Psoas muscle (tissue), 8 donors: ENCODE data around the gene ADAP1. TPM values are rescaled to one million over a fixed set of nuclear protein-coding genes. Genes with fewer than 3 reads are reported as not detected.

Experiments used
- ATAC-seq, 4 donors: fragments of 200-7000 bp; cut with Tn5 transposase; one replicate each; pipeline ENCODE4 v1.9.1; 2020; ENCODE audit warnings: moderate library complexity in 3 of 4, mild to moderate bottlenecking in 2 of 4
- DNase-seq, 2 donors: peaks; one replicate each; pipeline ENCODE4 v3.0.0-alpha.2; 2020
- H3K27ac ChIP-seq: fragments of 200-600 bp; one replicate; pipeline ENCODE4 v1.8.0; 2022
- H3K27me3 ChIP-seq, 3 donors: fragments of 200-600 bp in 1 of 3; one replicate each; pipeline versions ENCODE4 v1.6.1 to v1.8.0; 2013 to 2022; ENCODE audit warnings: low read length in 2 of 3, mild to moderate bottlenecking in 2 of 3, moderate library complexity in 1 of 3; ENCODE audit not compliant: insufficient read depth in 3 of 3
- H3K36me3 ChIP-seq, 2 donors: fragments of 200-600 bp in 1 of 2; one replicate each; pipeline versions ENCODE4 v1.6.1 to v1.8.0; 2013 to 2022; ENCODE audit warnings: low read depth in 1 of 2, mild to moderate bottlenecking in 1 of 2, moderate library complexity in 1 of 2; ENCODE audit not compliant: insufficient read depth in 1 of 2
- H3K4me1 ChIP-seq: fragments of 200-600 bp; one replicate; pipeline ENCODE4 v1.8.0; 2022
- H3K4me3 ChIP-seq: fragments of 200-600 bp; one replicate; pipeline ENCODE4 v1.8.0; 2022; ENCODE audit warnings: mild to moderate bottlenecking
- H3K9me3 ChIP-seq: fragments of 200-600 bp; one replicate; pipeline ENCODE4 v1.8.0; 2022
- CTCF ChIP-seq: fragments of 200-600 bp; IDR thresholded peaks from one replicate; pipeline ENCODE4 v1.8.0; 2022; ENCODE audit warnings: antibody characterized with exemption
- WGBS, 3 donors: extraction: QIAGEN DNeasy Blood & Tissue Kit; methylation state at CpG; one replicate each; pipeline versions ENCODE4 v1.1.6 to v1.1.7; 2013; 5-methylcytosine and 5-hydroxymethylcytosine counted together
- intact Hi-C, 2 donors: fragments of 100-400 bp; cut with DNase I; formaldehyde crosslinking; loops; one replicate each; pipeline versions ENCODE4 v1.11.0 to v1.14.2; 2022
- polyA plus RNA-seq, 3 donors: library from polyadenylated mRNA; stranded (reverse); fragments of 200-250 nt; gene quantifications; one replicate each; pipeline ENCODE4 v1.2.3, GENCODE V29; 2013
- total RNA-seq, 4 donors: library from RNA; stranded (reverse); fragmentation: NEBNext Ultra II Directional in 2 of 4; extraction: Animal tissue kit (Norgen Biotek cat#: 25700) in 2 of 4; gene quantifications; one replicate each; pipeline versions ENCODE4 v1.2.1 to v1.2.4, GENCODE V29; 2021 to 2023
- donor health status: healthy with polysubstance abuse.
- donor health status: DM: no; HTN: no; CAD: no; lungs with moderate emphysema.
- donor health status: Bipolar disorder and iron deficiency.
- donor health status: healthy.
- donor health status: DM: yes; HTN: yes; CAD: no.
- donor health status: DM: no; HTN: no; CAD: no.
- donor health status: DM: no; HTN: no; CAD: no.
- donor health status: DM: yes; HTN: yes; CAD: no.

The ADAP1 gene
- total and polyA plus RNA-seq, 7 donors = 0.18 to 1.4 (median 0.88) TPM

- intact Hi-C loops = no loop called here
- 13 to 19% (median 16%) methylated on average over 20 to 24 of the region's 24 CpGs for WGBS, 3 donors
Measured at GRCh38 chr7:901388-902154, 52.9 kb downstream of the ADAP1 start.

DNA sequence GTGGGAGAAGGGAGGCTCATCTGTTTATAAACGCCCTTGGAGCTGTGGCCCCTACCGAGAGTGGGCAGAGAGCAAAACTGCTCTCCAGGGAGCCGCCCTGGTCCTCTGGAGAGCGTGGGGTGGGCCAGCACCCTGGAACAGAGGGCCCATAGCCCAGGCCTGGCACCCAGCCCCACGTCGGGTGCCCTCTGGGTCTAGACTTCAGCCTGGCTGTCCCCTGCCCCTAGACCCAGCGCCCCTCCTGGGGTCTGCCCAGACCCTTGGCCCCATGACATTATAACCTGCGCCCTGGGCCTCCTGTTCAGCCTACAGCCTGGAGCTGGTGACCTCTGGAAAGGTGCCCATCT lies 53.5 kb downstream of the ADAP1 start:
- no peak for TF ChIP-seq CTCF
- H3K9me3 ChIP-seq = no peaks in the 10 kb centered on the region
- ATAC-seq (peak in 2 of 4 donors; percentile 3 to 5), DNase-seq (no peak)
- intact Hi-C loops = no loop called here
- H3K36me3 ChIP-seq = peaks cover 0 to 13% of the 10 kb centered on the region in 2 donors
- no peak overlapping the region for H3K4me3 ChIP-seq
- 57 to 79% (median 65%) methylated on average over 8 of the region's 8 CpGs for WGBS, 3 donors
- H3K27me3 ChIP-seq = peaks cover 0 to 22% (median 4%) of the 10 kb centered on the region in 3 donors
- H3K4me1 ChIP-seq = no peaks in the 10 kb centered on the region
- H3K27ac ChIP-seq = no peak overlapping the region

More at GRCh38 chr7:901388-902154, 52.9 kb downstream of the ADAP1 start:
- Histone ChIP-seq H3K4me3 (no peak overlapping the region), H3K27ac (no peak overlapping the region), H3K27me3 (peaks cover 0 to 22% (median 4%) of the 10 kb centered on the region in 3 donors), H3K9me3 (no peaks in the 10 kb centered on the region), H3K36me3 (peaks cover 0 to 7% of the 10 kb centered on the region in 2 donors), H3K4me1 (no peaks in the 10 kb centered on the region)
- TF ChIP-seq CTCF = no peak
- peak; percentile 28 to 66 (median 45) for ATAC-seq
- DNase-seq = peak; percentile 80 to 86

- no peak overlapping the region for H3K27ac ChIP-seq
- DNase-seq (no peak), ATAC-seq (no peak)
- H3K4me1 ChIP-seq = no peaks in the 10 kb centered on the region
- H3K4me3 ChIP-seq = no peak overlapping the region
- 68 to 75% (median 72%) methylated on average over 23 to 26 of the region's 26 CpGs for WGBS, 3 donors
- intact Hi-C loops = no loop called here
- H3K9me3 ChIP-seq = no peaks in the 10 kb centered on the region
- TF ChIP-seq CTCF = no peak
- peaks cover 0 to 22% (median 4%) of the 10 kb centered on the region in 3 donors for H3K27me3 ChIP-seq
- H3K36me3 ChIP-seq = peaks cover 0 to 18% of the 10 kb centered on the region in 2 donors
Measured at GRCh38 chr7:900331-901040, 54.0 kb downstream of the ADAP1 start.

DNA sequence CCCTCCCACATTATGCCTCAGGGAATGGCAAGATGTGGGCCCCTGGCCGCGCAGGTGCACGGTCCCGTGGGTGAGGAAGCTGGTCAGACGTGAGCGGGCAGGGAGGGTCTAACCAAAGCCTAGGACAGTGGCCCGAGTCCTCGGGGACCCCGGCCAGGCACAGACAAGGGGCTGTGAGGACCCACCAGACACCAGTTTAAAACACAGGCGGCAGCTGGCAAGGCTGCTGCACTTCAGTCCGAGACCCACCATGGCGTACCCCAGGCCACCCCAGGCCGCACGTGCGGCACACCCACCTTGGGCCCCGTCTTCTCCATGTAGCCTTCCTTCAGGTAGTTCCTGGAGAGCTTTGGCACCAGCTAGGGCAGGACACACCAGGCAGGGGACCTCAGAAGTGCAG lies 54.7 kb downstream of the ADAP1 start:
- 93 to 94% (median 94%) methylated on average over 13 to 16 of the region's 16 CpGs for WGBS, 3 donors
- H3K36me3 ChIP-seq = peaks cover 0 to 25% of the 10 kb centered on the region in 2 donors
- intact Hi-C loops = no loop called here

More for the DNA sequence above, 54.7 kb downstream of the ADAP1 start:
- H3K9me3 ChIP-seq = no peaks in the 10 kb centered on the region
- no peaks in the 10 kb centered on the region for H3K4me1 ChIP-seq
- no peak for ATAC-seq
- no peak overlapping the region for H3K27ac ChIP-seq
- H3K27me3 ChIP-seq = peaks cover 0 to 22% (median 4%) of the 10 kb centered on the region in 3 donors
- no peak overlapping the region for H3K4me3 ChIP-seq
- no peak for TF ChIP-seq CTCF
- DNase-seq = no peak
